Endothelial cell (in vitro differentiated cells): Measurements from ENCODE around the gene SLC16A7. TPM values are rescaled to one million over a fixed set of nuclear protein-coding genes. Genes with fewer than 3 reads are reported as not detected.

Source experiments
- DNase-seq: peaks from one replicate; pipeline ENCODE4 v3.0.0; 2021; ENCODE audit warnings: low spot score
- H3K27ac Mint-ChIP-seq: one replicate; pipeline ENCODE4 v1.8.0; 2021; ENCODE audit warnings: mixed read lengths, inconsistent platforms; ENCODE audit not compliant: unreplicated experiment
- H3K27me3 Mint-ChIP-seq: one replicate; pipeline ENCODE4 v1.8.0; 2021; ENCODE audit warnings: mild to moderate bottlenecking, moderate library complexity, mixed read lengths, inconsistent platforms; ENCODE audit not compliant: unreplicated experiment
- H3K36me3 Mint-ChIP-seq: one replicate; pipeline ENCODE4 v1.8.0; 2021; ENCODE audit warnings: mild to moderate bottlenecking, low read depth, mixed read lengths, inconsistent platforms; ENCODE audit not compliant: unreplicated experiment
- H3K4me1 Mint-ChIP-seq: one replicate; pipeline ENCODE4 v1.8.0; 2021; ENCODE audit warnings: mild to moderate bottlenecking, mixed read lengths, inconsistent platforms; ENCODE audit not compliant: unreplicated experiment
- H3K4me3 Mint-ChIP-seq: one replicate; pipeline ENCODE4 v1.8.0; 2021; ENCODE audit warnings: mild to moderate bottlenecking, mixed read lengths, inconsistent platforms; ENCODE audit not compliant: unreplicated experiment
- H3K9me3 Mint-ChIP-seq: one replicate; pipeline ENCODE4 v1.8.0; 2021; ENCODE audit warnings: mixed read lengths, inconsistent platforms; ENCODE audit not compliant: unreplicated experiment
- CTCF ChIP-seq: fragments of 200-600 bp; sonication (generic); IDR thresholded peaks from one replicate; pipeline ENCODE4 v1.5.0; 2021; ENCODE audit warnings: antibody characterized with exemption; ENCODE audit not compliant: unreplicated experiment
- total RNA-seq: library from RNA; stranded (reverse); fragmentation: NEBNext Ultra II Directional; extraction: Animal tissue kit (Norgen Biotek cat#: 25700); gene quantifications from one replicate; pipeline ENCODE4 v1.2.1, GENCODE V29; 2021; ENCODE audit not compliant: unreplicated experiment

The SLC16A7 gene
- total RNA-seq, 1 donor from 2014 or later, result 14.6 TPM

- no peak for TF ChIP-seq CTCF
- peaks cover 5% of the 10 kb centered on the region for H3K9me3 Mint-ChIP-seq
- no peak for DNase-seq
- H3K4me3 Mint-ChIP-seq, result no peak overlapping the region
- H3K27ac Mint-ChIP-seq, result no peak overlapping the region
- peaks cover 7% of the 10 kb centered on the region for H3K36me3 Mint-ChIP-seq
- no peaks in the 10 kb centered on the region for H3K4me1 Mint-ChIP-seq
- H3K27me3 Mint-ChIP-seq, result no peaks in the 10 kb centered on the region
These were observed 172.2 kb downstream of the SLC16A7 start for GRCh38 chr12:59768031-59768430.

- H3K4me3 Mint-ChIP-seq, result no peak overlapping the region
- no peak for TF ChIP-seq CTCF
- H3K36me3 Mint-ChIP-seq, result no peaks in the 10 kb centered on the region
- no peaks in the 10 kb centered on the region for H3K4me1 Mint-ChIP-seq
- H3K27me3 Mint-ChIP-seq, result no peaks in the 10 kb centered on the region
- DNase-seq, result peak; percentile 8
- no peak overlapping the region for H3K27ac Mint-ChIP-seq
- H3K9me3 Mint-ChIP-seq, result no peaks in the 10 kb centered on the region
These were observed 184.8 kb downstream of the SLC16A7 start for GRCh38 chr12:59780605-59781135.

GRCh38 chr12:59787610-59788009 is 191.8 kb downstream of the SLC16A7 start:
- Mint-ChIP-seq H3K36me3 (no peaks in the 10 kb centered on the region), H3K9me3 (no peaks in the 10 kb centered on the region), H3K4me3 (no peak overlapping the region), H3K27ac (no peak overlapping the region), H3K27me3 (no peaks in the 10 kb centered on the region), H3K4me1 (no peaks in the 10 kb centered on the region)
- no peak for DNase-seq
- TF ChIP-seq CTCF, result no peak

GRCh38 chr12:59792647-59793046 is 196.8 kb downstream of the SLC16A7 start:
- Mint-ChIP-seq H3K27me3 (no peaks in the 10 kb centered on the region), H3K4me3 (no peak overlapping the region)

More at GRCh38 chr12:59792647-59793046, 196.8 kb downstream of the SLC16A7 start:
- no peaks in the 10 kb centered on the region for H3K4me1 Mint-ChIP-seq
- no peak overlapping the region for H3K27ac Mint-ChIP-seq
- peaks cover 11% of the 10 kb centered on the region for H3K36me3 Mint-ChIP-seq
- no peak for TF ChIP-seq CTCF
- no peak for DNase-seq
- no peaks in the 10 kb centered on the region for H3K9me3 Mint-ChIP-seq
